HG02852 (cell line): ENCODE results near the gene KLB.
"Not testable (repeated sequence)": the region's sequence is repeated elsewhere in the genome, so short reads cannot be mapped to it uniquely, and the experiment has no call there.

Experiments
- ATAC-seq: cut with Tn5 transposase; IDR thresholded peaks from one replicate; pipeline ENCODE4 v1.9.1; 2021; ENCODE audit warnings: mild to moderate bottlenecking, moderate library complexity; ENCODE audit not compliant: unreplicated experiment

The KLB gene

GRCh38 chr4:39425297-39425696 lies 18.6 kb downstream of the KLB start:
- ATAC-seq: not testable (repeated sequence)

GRCh38 chr4:39426728-39427127 lies 20.0 kb downstream of the KLB start:
- ATAC-seq: no peak

DNA sequence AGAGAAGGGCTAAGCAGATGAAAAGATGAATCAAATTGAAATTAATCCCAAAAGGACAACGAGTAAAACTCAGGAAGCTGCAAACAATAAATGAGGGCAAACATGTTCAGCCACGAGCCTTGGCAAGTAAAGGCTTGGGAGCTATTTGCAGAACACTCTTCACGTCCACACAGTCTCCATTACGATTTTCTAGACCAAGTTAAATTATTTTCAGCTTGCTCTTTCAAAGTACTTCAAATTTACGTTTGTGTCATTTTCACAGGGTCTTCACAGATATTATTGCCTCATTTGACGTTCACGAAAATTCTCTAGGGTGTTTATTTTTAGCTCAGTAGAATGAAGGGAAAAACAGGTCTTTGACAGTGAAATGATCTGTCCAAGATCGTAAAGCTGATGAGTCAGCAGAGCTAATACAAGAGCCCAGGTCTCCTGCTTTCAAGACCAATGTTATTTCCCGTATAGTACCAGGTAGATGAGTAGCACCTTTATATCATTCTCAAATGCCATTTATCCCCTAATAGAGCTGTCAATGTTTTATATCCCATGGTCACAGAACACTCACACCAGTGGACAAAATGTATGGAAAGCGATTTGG lies 20.9 kb downstream of the KLB start:
- ATAC-seq: no peak

GRCh38 chr4:39429476-39430334 lies 23.0 kb downstream of the KLB start:
- no peak for ATAC-seq

GRCh38 chr4:39433878-39434492 lies 27.3 kb downstream of the KLB start:
- no peak for ATAC-seq

GRCh38 chr4:39435659-39436563 lies 29.2 kb downstream of the KLB start:
- no peak for ATAC-seq

GRCh38 chr4:39441593-39441992 lies 34.9 kb downstream of the KLB start:
- ATAC-seq: no peak

DNA sequence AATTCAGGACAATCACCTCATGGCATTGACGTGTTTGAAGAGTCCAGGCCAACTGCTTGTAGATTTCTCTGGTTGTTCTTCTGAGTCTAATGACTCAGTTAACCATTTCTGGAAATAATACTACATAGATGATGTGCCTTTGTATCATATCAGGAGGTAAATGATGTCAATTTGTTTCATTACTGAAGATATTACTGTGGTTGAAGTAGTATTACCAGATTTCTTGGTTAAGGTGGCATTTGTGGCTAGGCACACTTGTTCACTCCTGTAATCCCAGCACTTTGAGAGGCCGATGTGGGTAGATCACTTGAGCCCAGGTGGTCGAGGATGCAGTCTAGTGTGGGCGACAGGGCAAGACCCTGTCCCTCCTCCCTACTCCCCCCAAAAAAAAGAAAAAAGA lies 36.3 kb downstream of the KLB start:
- no peak for ATAC-seq

DNA sequence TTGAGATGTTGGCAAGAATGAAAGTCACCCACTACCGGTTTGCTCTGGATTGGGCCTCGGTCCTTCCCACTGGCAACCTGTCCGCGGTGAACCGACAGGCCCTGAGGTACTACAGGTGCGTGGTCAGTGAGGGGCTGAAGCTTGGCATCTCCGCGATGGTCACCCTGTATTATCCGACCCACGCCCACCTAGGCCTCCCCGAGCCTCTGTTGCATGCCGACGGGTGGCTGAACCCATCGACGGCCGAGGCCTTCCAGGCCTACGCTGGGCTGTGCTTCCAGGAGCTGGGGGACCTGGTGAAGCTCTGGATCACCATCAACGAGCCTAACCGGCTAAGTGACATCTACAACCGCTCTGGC lies 39.7 kb downstream of the KLB start:
- ATAC-seq: no peak

DNA sequence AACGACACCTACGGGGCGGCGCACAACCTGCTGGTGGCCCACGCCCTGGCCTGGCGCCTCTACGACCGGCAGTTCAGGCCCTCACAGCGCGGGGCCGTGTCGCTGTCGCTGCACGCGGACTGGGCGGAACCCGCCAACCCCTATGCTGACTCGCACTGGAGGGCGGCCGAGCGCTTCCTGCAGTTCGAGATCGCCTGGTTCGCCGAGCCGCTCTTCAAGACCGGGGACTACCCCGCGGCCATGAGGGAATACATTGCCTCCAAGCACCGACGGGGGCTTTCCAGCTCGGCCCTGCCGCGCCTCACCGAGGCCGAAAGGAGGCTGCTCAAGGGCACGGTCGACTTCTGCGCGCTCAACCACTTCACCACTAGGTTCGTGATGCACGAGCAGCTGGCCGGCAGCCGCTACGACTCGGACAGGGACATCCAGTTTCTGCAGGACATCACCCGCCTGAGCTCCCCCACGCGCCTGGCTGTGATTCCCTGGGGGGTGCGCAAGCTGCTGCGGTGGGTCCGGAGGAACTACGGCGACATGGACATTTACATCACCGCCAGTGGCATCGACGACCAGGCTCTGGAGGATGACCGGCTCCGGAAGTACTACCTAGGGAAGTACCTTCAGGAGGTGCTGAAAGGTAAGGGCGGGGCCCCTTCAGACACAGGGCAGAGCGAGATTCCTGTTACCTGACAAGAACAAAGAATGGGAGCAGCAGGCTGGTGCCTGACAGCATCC lies 40.3 kb downstream of the KLB start:
- peak; percentile 87 for ATAC-seq

- ATAC-seq: no peak
Measured at GRCh38 chr4:39450618-39451017, 43.9 kb downstream of the KLB start.

DNA sequence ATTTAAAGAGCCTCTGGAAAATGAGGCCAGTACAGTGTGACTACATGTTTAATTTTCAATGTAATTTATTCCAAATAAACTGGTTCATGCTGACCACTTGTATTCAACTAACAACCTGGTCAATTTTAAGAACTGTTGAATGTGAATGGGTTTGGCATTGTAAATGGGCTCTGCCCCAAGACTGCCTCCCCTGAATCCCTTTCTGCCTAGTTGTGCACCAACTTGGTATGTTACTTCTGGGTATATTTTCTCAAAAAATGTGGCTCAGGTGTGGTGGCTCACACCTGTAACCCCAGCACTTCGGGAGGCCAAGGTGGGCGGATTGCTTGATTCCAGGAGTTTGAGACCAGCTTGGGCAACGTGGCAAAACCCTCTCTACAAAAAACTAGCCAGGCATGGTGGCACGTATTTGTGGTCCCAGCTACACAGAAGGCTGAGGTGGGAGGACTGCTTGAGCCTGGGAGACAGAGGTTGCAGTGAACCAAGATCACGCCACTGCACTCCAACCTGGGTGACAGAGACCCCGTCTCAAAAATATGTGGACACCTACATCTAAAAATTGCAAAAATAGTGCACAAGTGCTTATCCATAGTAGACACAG lies 44.8 kb downstream of the KLB start:
- no peak for ATAC-seq

DNA sequence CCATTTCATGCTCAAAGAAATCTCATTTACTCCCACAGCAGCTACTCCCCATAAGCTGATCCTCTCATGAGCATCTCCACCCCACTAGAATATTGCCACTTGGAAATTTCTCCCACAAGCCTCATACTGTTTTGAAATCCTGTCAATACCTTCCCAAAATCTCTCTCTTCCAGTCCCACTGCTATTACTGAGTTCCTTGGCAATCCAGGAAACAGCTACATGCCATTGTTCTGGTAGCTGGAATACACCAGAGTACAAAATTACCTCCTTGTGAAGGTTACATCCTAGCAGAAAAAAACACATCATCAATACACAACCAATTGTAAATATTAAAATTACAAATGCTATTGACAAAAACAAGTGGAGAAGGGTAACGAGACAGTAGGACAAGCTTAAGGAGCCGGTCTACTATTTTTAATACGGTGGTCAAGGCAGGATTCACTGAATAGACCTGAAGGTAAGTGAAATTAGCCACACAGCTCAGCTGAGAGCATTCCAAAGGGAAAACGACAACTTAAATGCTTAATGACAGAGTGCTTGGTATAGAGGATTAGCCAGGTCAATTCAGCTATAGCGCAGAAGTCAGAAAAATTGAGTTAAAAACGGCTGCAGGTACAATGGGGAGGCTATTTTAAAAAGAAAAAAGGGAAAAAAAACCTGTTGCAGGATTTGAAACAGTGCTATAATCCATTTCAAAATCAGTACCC lies 45.6 kb downstream of the KLB start:
- no peak for ATAC-seq

DNA sequence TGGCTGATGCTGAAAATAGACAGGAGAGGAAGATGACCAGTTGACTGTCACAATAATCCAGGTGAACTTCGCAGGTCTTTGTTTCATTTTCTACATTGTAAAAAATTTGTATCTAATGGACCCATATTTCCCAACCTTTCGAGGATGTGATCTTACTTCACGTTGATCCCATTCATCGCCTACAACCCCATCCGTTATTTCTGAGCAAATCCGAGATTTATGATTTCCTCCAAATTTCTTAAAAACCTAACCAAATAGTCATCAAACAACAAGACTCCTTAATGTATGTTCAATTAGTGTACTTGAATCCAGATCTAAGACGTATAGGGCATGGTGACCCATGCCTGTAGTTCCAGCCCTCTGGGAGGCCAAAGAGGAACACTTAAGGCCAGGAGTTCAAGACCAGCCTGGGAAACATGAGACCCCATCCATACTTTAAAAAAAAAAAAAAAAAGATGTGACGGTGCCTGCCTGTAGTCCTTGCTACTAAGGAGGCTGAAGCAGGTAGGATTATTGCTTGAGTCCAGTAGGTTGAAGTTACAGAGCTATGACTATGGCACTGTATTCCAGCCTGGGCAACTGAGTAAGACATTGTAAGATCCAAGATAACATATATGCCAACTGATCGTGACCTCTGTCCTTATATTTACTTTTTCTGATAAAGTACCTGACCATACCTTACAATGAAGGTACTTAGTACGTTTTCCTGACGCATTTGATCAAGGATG lies 46.3 kb downstream of the KLB start:
- ATAC-seq: no peak

- ATAC-seq: no peak
Measured at GRCh38 chr4:39453738-39454137, 47.0 kb downstream of the KLB start.

GRCh38 chr4:39455486-39455885 lies 48.8 kb downstream of the KLB start:
- ATAC-seq: no peak

DNA sequence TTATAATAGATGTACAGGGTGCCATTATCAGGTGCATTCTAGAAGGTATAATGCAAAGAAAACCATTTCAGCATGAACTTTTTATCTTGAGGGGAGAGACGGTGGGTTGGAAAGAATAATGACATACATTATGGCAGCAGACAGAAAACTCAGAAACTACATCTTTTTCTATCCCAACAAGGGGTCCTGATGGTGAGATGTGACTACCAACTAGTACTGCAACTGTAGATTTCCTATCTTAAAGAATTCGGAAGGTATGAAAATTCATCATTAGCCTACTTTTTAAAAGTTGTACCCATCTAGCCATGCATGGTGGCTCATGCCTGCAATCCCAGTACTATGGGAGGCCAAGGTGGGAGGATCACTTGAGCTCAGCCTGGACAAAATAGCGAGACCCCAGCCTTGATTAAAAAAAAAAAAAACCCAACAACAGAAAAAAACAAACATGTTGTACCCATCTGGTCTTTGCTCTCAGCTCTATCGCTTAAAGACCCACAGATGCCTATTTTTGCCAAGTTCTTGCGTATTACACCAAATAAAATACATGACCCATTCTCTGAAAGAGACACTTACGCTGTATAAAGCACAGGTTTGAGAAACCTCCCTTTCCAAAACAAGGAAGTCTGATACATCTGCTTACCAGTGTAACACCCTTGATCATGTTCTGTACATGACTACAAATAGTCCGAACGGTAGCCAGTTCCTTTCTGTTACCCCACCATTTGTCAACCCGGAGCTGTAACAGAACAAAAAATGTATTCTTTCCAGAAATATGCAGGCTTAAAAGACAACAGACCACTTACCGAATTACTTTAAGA lies 50.4 kb downstream of the KLB start:
- ATAC-seq: no peak

- ATAC-seq: not testable (repeated sequence)
Measured at GRCh38 chr4:39458161-39458504, 51.4 kb downstream of the KLB start.
